Mucosa of gallbladder (tissue), 1 donor: ENCODE data around the gene CPN1. TPM values are rescaled to one million over a fixed set of nuclear protein-coding genes. Genes with fewer than 3 reads are reported as not detected.
A peak's percentile ranks its signal among the peaks of the same experiment; 100 is the strongest.
"Not testable (repeated sequence)": the region's sequence is repeated elsewhere in the genome, so short reads cannot be mapped to it uniquely, and the experiment has no call there.

Experiments used
- DNase-seq: peaks from one replicate; pipeline ENCODE4 v3.0.0-alpha.2; 2020; ENCODE audit warnings: low spot score
- total RNA-seq: library from RNA; stranded (reverse); gene quantifications from one replicate; pipeline ENCODE4 v1.2.1, GENCODE V29; 2021
- donor health status: DM: no; HTN: no; CAD: no.

CPN1 gene
- total RNA-seq = not detected

DNA sequence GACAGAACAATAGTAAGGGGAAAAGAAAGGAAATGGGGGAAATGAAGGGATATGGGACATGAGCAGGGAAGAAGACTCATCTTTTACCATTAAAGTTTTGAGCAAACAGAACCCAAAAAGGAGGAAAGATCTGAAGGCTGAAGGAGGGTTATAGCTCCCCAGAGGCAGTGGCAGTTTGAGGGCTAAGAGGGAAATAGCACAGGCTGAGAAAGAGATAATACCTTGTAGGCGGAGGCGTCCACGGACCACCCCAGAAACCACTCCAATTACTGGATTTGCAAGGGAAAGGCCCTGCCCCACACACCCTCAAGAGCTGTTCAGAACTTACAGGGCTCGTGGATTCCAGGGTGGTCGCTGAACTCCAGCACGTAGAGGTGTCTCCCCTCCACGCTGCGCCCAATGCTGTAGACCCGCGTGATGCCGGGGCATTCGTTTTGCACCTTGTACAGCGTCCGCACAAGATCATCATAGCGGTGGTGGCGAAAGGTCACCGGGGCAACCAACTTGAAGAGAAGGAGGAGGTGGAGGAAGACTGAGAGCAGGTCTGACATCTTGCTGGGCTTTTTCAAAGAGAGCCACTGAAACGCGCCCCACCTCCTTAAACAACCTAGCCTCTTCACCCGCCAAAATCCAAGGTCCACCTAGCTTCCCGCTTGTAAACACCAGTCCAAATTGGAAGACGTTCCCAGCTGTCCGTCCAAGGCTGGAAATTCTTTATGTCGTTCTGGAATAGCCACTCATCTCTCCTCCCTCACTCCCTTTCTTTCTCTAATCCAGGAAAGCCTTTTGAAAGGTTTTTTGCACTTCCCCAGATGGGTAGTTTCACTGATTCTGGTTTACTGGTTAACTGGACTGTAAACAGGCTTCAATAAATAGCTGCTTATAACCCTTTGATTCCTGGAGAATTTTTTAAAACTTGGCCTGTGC lies at the start of gene CPN1:
Gene CPN1 (minus strand): TSS at position 795 of the 927 bp plus-strand sequence. CDS start 244 bp downstream, at position 551.
- DNase-seq = no peak

DNA sequence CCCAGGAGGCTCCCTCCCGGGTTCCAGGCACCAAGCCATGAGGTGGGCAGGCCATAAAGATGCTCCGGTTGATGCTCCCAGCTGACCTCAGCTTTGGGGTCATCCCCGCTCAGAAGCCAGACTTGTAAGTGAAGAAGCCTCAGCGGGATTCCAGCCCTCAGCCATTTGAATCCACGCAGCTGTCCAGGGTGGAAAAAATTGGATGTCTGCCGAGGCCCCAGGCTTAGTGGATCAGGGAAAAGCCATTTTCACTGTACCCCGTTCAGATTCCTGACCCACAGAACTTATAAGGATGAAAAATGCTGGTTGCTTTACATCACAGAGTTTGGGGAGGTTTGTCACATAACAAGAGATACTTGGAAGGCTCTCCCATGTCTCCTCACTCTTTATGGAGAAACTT lies 49.2 kb upstream of the CPN1 start:
- DNase-seq = no peak

DNA sequence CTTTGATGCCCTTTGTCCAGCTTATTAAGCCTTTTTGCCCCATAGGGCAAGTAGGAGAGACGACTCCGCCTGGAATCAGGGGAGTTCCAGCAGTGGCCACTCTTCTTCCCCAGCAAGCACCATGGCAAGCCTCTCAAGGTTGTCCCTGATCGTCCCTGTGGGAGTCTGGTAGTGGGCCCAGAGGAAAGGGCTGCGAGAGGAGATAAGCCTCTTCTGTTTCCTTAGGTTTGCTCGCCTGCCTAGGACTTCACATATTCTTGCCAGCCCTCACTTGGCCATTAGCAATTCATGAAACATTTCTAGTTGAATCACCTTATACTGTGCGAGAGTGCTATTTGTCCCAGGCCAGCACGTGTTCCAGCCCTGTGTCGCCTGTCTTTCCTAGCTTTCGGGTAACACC lies 47.8 kb upstream of the CPN1 start:
- DNase-seq = no peak

DNA sequence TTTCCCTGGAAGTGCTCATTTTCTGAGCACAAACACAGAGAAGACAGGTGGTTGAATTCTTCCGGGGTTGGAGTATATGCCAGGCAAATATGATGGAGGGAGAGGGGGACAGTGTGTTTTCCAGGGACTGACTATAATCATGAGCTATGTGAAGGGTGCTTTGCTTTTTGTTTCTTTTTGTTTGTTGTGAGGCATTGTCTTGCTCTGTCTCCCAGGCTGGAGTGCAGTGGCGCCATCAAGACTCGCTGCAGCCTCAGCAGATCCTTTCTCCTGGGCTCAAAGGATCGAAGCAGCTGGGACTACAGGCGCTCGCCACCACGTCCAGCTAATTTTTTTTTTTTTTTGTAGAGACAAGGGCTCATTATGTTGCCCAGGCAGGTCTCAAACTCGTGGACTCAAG lies 47.3 kb upstream of the CPN1 start:
- DNase-seq = no peak

DNA sequence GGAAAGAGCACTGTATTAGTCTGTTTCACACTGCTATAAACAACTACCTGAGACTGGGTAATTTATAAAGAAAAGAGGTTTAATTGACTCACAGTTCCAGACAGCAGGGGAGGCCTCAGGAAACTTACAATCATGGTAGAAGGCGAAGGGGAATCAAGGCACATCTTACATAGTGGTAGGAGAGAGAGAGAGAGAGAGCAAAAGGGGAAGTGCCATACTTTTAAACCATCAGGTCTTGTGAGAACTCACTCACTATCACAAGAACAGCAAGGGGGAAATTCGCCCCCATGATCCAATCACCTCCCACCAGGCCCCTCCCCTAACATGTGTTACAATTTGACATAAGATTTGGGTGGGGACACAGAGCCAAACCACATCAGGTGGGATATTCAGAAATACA lies 43.7 kb upstream of the CPN1 start:
- not testable (repeated sequence) for DNase-seq

DNA sequence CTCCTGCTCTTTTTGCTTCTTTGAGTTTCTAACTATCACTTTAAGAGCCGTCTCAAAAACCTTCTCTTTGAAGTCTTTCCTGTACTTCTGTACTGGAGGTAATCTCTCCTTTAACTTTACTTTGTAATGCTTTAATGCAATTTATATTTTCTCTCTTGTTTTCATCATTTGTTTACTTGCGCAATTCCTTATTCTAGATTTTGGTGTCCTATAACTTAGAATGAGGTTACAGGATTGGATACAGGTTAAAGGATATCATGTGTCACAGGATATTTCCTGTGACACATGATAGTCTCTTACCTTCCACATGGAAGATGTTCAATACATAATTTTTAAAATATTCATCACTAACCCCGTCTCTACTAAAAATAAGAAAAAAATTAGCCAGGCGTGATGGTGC lies 42.4 kb upstream of the CPN1 start:
- DNase-seq = no peak

DNA sequence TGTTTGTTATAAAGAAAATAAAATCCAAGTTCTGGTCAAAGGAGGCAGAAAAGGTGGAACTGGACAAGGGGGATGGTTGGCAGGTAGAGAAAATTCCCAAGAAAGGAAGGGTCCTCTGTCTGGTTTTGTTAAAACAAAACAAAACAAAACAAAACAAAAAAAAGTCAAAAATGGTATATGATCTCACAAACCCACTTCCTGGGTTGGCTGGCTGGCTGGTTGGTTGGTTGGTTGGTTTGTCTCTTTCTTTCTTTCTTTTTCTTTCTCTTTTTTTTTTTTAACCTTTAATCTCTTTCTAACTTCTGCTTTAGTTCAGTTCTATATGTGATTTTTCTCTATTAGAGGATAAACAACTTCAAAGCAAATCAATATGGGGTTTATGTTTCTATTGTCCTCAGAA lies 41.1 kb upstream of the CPN1 start:
- DNase-seq = no peak

DNA sequence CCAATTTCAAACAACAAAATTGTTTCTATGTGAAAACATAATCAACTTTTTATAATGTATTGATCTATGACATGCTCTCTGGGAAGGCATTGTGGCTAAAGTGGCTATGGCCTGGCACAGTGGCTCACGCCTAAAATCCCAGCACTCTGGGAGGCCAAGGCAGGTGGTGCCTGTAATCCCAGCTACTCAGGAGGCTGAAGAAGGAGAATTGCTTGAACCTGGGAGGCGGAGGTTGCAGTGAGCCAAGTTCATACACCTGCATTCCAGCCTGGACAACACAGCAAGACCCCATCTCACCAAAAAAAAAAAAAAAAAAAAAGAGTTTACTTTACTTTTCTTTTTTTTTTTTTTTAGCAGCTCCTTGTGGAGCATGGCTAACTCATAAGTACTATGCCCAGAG lies 38.9 kb upstream of the CPN1 start:
- DNase-seq = no peak

DNA sequence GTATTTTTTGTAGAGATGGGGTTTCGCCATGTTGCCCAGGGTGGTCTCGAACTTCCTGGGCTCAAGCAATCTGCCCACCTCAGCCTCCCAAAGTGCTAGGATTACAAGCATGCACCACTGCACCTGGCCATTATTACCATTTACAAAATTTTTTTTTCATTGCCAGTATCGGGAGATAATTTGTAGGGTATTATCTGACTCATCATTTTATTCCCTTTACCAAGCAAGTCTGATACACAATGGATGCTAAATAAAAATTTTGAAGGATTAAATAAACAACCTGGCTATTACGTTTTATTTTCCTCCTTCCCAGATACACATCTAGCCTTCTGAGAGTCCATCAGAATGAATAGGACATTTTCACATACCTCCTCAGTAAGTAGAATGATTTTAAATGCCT lies 38.1 kb upstream of the CPN1 start:
- no peak for DNase-seq

DNA sequence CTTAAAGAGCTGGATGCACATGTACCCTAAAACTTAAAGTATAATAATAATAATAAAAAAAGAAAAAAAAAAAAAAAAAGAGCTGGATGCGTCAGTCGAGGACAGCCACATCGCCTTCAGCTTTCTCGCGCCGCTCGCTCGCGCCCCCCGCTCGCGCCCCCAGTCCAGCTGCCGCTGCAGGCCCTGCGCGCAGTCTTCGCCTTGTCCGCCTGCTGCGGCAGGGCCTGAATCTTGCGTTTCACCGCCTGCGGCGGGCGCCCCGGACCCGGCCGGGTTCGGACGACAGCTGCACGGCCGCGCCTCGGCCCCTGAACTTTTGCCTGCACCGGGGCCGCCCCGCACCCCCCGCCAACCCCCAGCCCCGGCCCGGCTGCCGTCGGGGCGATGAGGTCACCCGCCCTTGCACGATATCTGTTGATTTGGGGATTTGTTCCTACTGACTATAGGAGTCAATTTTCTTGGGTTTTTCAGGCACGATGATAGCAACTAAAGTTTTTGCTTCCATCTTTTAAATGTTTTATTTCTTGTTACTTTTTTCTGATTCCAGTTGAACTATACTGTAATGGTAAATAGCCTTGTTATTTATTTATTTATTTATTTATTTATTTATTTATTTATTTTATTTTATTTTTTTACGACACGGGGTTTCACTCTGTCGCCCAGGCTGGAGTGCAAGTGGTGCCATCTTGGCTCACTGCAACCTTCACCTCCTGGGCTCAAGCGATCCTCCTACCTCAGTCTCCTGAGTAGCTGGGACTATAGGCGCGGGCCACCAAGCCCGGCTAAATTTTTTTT lies 33.5 kb upstream of the CPN1 start:
- no peak for DNase-seq

DNA sequence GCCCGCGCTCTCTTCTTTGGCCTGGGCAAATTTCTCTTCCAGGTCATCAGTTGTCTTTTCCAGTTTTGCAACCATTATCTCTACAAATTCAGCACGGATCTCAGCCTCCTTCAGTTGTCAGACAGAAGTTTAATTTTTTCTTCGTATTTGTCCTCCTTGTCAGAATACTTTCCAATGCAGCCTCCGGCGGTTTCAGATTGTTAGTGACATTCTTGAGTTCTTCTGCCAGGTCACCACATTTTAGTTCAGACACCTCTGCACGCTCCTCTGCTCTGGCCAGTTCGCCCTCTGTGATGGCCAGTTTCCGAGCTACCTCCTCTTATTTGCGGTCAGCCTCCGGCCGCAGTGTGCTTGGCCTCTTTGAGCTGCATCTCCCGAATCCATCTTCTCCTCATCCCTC lies 32.8 kb upstream of the CPN1 start:
- DNase-seq = no peak

DNA sequence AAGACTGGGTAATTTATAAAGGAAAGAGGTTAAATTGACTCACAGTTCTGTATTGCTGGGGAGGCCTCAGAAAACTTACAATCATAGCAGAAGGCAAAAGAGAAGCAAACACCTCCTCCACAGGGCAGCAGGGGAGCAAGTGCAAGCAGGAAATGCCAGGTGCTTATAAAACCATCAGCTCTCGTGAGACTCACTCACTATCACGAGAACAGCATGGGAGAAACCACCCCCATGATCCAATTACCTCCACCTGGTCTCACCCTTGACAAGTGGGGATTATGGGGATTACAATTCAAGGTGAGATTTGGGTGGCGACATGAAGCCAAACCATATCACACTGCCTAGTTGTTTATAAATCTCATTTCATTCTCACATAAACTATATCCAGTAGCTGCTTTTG lies 28.0 kb upstream of the CPN1 start:
- DNase-seq = no peak

DNA sequence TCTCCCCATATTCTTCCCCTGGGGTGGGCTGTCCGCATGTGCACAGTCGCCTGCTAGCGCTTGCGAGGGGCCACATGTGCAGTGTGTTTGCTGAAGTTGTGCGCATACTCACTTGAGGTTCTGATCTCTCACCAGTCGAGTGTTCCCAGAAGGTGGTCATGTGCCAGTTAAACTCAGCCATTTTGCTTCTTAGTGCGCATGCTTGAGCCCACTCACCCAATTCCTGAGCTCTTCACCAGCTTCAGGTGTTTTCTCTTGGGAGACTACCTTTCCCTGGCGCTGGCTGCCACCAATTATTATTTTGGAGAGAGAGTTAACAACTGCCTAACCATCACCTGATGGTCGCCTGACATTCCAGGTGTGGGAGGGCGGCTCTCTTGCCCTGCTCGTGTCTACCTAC lies 25.2 kb upstream of the CPN1 start:
- no peak for DNase-seq

DNA sequence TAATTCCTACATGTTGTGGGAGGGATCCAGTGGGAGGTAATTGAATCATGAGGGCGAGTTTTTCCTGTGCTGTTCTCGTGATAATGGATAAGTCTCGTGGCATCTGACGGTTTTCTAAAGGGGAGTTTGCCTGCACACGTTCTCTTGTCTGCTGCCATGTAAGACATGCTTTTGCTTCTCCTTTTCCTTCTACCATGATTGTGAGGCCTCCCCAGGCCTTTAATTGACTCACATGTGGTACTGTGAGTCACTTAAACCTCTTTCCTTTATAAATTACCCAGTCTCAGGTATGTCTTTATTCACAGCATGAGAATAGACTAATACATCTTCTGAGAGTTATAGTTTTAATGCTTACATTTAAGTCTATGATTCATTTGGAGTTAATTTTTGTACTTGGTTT lies 22.6 kb upstream of the CPN1 start:
- DNase-seq = no peak

DNA sequence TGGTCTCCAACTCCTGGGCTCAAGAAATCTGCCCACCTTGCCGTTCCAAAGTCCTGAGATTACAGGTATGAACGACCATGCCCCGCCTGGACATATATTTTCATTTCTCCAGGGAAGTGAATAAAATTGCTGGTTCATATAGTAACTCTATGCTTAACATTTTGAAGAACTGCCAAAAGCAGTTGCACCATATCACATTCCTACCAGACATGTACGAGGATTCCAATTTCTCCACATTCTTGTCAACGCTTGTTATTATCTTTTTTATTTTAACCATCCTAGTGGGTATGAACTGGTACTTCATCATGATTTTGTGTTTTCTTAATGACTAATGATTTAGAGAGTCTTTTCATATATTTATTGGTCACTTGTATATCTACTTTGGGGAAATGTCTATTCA lies 21.9 kb upstream of the CPN1 start:
- no peak for DNase-seq

DNA sequence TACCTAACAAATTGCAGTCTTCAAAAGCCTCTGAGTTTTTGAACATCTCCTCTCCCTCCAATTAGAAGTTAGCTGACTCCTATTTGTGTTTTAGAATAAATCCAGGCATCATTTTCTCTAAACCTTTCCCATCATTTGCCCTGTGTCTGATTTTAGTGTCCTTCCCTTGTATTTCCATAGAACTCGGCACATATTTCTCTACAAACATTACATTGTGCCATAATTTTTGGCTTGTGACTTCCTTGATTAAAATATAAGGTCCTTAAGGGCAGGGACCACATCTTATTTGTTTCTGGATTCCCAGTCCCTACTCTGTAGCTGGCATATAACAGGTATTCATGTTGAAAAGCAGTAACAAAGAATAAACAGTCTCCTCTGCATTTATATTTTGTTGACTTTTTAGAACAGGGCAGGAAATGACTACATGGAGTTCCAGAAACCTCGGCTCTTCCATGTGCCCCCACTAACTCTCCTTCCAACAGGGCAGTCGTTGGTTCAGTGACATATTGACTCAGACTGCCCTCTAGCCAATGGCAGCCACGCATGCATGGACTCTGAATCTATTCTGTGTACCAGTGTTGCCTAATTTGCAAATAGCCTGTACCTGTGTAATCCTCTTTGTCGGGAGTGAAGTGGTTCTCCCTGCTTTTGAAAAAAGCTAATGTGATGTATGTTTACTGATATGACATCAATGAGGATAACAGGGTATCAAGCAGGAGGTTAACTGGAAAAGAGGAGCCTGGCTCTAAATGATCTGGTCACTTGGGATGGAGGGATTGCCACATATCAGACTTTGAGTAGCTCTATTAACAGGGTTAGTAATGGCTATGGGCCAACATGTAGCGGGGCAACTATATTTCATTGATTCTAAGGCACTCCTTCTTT lies 19.8 kb upstream of the CPN1 start:
- peak; percentile 15 for DNase-seq

DNA sequence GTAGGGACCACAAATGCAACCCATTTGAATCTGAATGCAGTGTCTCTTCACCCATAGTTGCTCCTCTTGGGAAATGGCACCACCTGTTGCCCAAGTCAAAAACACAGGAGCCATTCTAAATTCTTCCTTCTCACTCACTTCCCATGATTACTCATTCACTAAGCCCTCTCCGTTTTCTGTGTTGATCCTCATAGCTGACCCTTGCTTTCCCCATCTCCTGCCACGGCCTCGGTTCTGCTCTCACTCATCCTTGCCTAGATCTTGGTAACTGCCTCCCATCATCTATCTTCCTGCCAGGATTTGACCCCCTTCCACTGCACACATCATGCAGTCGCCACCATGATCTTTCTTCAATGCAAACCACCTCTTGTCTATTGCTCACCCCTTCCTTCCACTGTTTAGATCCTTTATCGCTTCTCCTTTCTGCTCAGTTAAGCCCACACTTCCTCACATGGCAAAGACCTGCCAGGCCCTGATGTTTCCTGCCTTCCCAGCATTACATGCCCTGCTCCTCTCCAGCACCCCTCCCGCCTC lies 19.0 kb upstream of the CPN1 start:
- DNase-seq = no peak

DNA sequence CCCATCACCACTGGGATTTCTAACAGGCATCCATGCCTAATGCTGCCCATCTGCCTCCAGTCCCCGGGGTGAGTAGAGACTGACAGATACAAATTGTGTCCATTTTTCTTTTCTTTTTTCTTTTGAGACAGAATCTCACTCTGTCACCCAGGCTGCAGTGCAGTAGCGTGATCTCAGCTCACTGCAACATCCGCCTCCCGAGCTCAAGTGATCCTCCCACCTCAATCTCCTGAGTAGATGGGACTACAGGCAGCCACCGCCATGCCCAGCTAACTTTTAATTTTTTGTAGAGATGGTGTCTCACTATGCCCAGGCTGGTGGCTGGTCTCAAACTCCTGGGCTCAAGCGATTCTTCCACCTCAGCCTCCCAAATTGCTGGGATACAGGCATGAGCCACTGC lies 7.6 kb upstream of the CPN1 start:
- no peak for DNase-seq

DNA sequence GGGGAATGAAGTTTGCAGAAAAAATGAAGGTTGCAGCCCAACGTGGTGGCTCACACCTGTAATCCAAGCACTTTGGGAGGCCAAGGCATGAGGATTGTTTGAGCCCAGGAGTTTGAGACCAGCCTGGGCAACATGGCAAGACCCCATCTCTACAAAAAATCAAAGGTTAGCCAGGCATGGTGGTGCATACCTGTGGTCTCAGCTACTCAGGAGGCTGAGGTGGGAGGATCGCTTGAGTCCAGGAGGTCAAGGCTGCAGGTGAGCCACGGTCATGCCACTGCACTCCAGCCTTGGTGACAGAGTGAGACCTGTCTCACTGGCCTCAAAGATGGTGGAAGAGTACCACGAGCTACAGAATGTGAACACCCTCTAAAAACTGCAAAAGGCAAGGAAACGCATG lies 5.0 kb upstream of the CPN1 start:
- not testable (repeated sequence) for DNase-seq

DNA sequence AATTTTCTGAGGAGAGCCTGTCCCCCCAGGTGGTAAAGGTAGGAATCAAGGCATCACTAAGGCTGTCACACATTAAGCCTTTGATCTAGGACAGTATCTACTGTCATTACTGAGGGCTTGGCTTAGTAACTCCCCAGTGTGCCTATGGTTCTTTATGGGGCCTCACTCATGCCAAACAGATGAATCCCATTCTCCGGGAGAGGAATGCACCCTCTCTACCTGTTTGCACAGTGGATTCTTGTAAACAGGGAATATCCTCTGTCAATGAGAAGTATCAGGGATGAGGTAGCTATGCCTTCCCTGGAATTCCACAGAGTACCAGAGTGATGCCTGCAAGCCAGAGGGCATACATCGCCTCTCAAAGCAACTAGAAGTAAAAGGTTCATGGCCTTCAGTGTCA lies 3.9 kb upstream of the CPN1 start:
- no peak for DNase-seq

DNA sequence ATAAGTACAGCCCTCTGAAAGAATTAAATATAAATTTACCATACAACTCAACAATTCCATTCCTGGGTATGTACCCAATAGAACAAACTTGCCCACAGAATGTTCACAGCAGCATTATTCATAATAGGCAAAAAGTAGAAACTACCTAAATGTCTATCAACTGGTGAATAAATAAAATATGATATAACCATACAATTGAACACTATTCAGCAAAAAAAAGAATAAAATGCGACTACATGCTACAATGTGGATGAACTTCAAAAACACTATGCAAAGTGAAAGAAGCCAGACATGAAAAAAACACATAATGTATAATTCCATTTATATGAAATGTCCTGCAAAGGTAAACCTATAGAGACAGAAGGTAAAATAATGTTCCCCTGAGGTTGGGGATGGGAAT lies 2.0 kb upstream of the CPN1 start:
- no peak for DNase-seq

DNA sequence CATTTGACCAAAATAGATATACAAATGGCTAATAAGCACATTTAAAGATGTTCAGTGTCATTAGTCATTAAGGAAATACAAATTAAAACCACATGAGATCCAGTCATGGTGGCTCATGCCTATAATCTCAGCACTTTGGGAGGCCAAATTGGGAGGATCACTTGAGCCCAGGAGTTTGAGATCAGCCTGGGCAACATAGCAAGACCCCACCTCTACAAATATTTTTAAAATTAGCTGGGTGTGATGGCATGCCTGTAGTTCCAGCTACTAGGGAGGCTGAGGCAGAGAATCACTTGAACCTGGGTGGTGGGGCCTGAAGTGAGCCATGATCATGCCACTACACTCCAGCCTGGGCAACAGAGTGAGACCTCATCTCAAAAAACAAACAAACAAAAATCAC lies 607 bp upstream of the CPN1 start:
- not testable (repeated sequence) for DNase-seq
